CD4-positive, alpha-beta T cell treated with Interleukin-4 for 1 hour (primary cell): ENCODE results near the gene ZNF484.
"Not testable (repeated sequence)": the region's sequence is repeated elsewhere in the genome, so short reads cannot be mapped to it uniquely, and the experiment has no call there.

ENCODE experiments used
- DNase-seq, 2 donors: peaks; one replicate each; pipeline ENCODE4 v3.0.0-alpha.2; 2020 to 2022

The ZNF484 gene

DNA sequence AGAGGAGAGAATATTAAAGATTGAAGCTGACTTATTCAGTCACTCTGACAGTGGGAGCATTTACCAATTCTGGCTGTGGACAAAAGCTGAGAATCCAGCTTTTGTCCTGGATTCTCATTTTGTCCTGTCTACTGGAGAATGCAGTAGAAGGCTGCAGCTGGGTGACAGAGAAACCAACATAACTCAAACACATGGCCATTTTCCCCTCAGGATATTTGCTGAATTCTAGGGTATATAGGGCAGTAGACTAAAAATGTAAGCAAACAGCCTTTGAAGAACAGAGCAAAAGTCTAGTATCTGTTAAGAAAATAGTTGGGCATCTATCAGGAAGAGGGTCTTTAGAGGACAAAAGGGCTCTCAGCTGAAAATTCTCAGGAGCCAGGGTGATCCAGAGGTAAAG is 20.6 kb downstream of the ZNF484 start:
- no peak for DNase-seq

- no peak for DNase-seq
Measured at GRCh38 chr9:92853716-92854115, 24.1 kb downstream of the ZNF484 start.

DNA sequence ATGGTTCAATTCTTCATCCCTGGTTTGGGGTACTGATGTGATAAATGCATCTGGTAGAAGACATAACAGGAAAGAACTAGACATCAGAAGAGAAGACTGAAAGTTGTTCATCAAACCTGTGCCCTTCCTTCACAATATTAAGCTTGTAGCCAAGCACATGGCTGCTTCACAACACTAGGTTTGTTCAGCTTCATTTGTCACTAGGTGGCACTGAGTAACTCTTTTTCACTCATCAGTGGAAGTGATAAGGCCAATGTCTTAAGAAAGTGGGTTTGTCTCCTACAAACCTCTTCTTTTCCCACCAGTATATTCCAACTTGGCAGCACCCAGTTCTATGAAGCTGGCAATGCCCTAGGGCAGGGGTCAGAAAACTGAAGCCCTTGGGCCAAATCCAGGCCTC is 26.9 kb downstream of the ZNF484 start:
- DNase-seq: peak in 1 of 2 donors; percentile 19

DNA sequence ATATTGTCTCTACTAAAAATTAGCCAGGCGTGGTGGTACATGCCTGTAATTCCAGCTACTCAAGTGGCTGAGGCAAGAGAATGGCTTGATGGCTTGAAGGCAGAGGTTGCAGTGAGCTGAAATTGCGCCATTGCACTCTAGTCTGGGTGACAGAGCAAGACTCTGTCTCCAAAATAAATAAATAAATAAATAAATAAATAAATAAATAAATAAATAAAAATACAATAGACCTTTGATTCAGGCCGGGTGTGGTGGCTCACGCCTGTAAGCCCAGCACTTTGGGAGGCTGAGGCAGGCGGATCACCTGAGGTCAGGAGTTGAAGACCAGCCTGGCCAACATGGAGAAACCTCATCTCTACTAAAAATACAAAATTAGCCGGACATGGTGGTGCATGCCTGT is 29.1 kb downstream of the ZNF484 start:
- not testable (repeated sequence) for DNase-seq

DNA sequence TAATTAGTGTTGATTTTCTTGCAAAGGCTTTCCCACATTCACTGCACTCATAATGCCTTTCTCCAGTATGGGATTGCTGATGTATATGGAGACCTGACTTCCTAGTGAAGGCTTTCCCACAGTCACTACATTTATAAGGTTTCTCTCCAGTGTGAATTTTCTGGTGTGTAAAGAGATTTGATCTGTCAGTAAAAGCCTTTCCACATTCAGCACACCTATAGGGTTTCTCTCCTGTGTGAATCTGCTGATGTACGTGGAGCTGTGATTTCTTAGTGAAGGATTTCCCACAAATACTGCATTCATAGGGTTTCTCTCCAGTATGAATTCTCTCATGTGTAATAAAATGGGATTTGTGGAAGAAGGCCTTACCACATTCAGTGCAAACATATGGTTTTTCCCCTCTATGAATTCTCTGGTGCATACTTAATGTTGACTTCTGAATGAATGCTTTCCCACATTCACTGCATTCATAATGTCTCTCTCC is 31.1 kb downstream of the ZNF484 start:
- no peak for DNase-seq

DNA sequence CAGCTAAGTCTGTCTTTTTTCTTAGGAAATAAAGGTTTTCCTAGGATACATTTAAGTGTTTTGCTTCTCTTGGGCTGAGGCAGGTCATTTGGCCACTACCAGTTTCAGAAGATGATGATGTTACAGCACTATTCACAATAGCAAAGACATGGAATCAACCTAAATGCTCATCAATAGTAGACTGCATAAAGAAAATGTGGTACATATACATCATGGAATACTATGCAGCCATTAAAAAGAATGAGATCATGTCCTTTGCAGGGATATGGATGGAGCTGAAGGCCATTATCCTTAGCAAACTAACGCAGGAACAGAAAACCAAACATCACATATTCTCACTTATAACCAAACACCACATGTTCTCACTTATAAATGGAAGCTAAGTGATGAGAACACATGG is 39.4 kb downstream of the ZNF484 start:
- not testable (repeated sequence) for DNase-seq

DNA sequence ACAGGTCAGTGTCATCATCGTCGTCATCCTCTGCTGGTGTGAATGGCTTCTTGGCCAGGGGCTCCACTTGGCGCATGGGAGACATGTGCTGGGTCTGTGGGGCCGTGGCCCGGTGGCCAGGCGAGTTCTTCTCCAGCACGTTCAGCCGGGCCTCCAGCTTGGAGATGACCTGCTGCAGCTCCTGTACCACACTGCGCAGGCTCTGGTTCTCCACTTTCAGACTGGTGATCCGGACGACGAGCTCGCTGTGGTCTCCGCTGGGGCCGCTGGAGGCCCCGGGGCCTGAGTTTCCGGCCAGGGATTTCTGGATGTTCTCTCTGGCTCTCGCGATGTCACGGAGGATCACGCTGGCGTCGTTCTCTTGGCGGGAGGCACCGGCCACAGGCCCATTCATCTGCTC is 40.6 kb downstream of the ZNF484 start:
- DNase-seq: no peak

GRCh38 chr9:92829420-92829819 is 48.4 kb downstream of the ZNF484 start:
- DNase-seq: no peak

GRCh38 chr9:92825065-92825464 is 52.8 kb downstream of the ZNF484 start:
- DNase-seq: not testable (repeated sequence)

DNA sequence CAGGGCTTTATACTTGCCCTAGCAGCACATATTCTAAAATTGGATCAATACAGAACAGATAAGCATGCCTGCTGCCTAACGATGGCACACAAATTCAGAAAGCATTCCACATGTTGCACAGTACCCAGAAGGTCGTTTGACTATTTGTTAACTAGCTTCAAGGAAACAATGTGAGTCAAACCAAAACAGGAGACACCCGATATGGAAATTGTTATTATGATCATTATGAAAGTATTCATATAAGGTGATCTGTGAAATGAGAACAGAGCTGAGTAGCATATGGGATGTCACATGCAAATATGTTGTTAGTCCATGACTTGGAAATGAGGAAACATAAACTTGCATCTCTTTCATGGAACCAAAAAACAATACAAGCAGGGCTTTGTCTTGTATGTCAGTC is 56.9 kb downstream of the ZNF484 start:
- DNase-seq: no peak

GRCh38 chr9:92819898-92820297 is 57.9 kb downstream of the ZNF484 start:
- DNase-seq: not testable (repeated sequence)

DNA sequence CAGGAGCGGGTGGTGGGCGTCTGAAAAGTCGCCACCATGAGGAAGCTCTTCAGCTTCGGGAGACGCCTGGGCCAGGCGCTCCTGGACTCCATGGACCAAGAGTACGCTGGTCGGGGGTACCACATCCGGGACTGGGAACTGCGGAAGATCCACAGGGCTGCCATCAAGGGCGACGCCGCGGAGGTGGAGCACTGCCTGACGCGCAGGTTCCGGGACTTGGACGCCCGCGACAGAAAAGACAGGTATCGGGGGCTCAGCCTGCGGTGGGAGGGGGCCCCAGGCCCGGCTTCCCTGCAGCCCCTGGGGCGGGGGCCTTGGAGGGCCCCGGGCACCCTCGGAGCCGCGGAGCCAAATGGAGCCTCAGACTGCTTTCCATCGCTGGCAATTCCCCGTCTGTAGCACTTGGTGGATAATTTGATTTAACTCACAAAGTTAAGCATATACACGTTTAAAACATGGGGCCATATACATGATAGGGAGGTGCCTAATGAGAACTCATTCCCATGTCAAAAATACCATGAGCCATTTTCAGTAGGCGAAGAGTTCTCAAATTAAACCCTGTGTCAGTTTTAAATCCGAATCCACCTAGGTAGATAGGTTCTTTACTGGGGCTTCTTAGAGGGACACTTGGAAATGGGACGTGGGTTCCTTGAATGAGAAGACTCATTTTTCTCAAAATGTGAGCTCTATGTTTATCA is 68.1 kb downstream of the ZNF484 start:
- peak in 1 of 2 donors; percentile 3 for DNase-seq

DNA sequence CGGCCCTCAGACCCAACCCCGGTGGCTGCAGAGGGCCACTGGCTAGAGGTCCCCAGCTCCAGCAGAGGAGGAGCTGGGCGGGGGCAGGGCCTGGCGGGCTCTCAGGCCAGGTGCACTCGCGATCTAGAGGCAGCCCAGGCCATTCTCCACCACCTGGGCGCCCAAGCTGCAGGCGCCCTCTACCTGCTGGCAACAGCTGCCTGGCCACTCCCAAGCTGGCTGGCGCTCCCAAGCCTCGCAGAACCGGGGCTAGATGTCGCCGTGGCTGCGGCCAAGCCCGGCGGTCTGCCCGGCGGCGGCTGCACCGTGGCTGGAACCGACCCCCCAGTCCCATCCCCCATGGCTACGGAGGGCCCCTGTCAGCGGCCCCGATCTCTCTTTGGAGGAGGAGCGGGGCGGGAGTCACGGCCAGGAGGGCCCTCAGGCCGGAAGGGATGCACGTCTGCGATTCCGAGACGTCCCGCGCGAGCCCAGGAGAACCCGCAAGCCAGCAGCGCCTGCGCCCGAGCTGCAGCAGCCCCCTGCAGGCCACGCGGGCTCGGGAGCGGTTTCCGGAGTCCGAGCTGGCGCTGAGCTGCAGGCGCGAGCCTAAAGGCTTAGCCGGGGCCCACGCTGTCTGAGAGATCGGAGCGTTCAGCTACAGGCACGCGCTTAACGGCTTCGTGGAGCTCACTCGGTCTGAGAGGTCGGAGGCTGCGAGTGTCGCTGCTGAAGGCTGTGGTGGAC is 68.9 kb downstream of the ZNF484 start:
- peak; percentile 36 to 38 for DNase-seq

- DNase-seq: peak in 1 of 2 donors; percentile 22
Measured at GRCh38 chr9:92807757-92808725, 69.8 kb downstream of the ZNF484 start.

GRCh38 chr9:92807031-92807756 is 70.6 kb downstream of the ZNF484 start:
- DNase-seq: peak in 1 of 2 donors; percentile 5

GRCh38 chr9:92804727-92805126 is 73.1 kb downstream of the ZNF484 start:
- DNase-seq: no peak

DNA sequence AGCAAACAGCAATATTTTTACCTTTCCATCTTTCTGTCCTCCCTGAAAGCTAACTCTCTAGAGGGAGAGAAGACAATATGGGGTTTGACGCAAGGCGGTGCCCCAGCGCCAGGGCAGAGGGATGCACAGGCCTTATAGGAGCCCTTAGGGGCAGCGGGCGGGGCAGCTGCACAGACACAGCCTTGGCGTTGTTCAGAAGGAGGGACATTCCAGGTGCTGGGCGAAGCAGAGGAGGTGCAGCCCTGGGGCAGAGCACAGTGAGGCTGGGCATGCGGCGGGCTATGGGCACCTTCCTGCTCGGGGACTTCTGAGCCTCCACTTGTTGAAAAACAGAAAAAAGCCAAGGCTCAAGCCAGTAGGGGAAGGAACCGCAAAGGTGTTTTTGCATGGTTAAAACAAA is 79.5 kb downstream of the ZNF484 start:
- no peak for DNase-seq

DNA sequence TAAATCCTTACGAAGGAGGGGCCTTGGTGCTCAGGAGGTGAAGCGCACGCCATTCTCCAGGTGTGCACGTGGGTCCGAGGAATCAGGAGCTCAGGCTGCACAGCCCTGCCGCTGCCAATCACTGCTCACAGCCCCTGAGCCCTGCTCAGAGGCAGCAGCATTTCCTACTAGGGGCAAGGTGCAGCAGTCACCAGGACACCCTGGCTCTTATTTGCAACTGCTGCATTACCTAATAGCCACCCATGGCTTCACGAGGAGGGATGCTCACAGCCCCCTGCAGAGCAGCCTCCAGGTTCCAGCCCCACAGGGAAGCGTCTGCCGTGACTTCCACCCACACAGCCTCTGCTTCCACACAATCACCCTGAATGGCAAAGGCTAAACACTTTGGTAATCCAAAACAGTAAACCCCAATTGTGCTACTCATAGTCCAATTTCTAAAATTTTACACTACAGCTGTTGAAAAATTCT is 81.5 kb downstream of the ZNF484 start:
- not testable (repeated sequence) for DNase-seq

DNA sequence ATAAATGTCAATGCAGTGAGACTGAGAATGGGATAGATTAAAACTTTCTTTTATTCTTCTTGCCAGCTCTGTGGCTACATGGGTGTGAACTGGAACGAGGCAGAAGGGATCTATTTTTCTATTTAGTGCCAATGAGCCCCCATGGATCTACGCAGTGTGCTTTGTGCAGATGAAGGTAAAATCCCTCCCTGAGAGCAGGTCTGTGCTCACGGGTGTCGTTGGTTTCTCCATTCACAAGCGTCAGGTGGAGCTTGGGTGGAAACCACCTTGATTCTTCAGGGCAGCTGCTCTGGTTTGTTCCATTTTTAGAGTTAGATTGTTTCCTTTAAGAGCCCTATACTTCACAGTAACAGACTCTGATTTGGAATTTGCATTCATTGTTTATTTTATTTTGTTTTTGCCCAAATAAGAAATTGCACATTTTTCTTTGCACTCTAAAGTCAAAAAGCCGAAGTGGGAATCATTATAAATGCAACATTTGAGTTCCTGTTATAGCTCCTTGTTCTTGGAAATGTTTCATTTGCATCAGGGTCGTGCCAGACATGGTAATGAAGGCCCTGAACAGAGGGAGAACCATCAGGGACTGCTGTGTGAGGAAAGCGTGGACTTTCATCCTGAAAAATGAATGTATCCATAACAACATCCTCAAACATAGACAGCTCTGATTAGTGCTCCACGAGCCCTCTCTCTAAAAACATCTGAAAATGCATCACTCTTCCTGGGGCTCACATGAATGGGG is 82.1 kb downstream of the ZNF484 start:
- DNase-seq: no peak
